Brain microvascular endothelial cell (primary cell): ENCODE results near the gene HLA-G.

ENCODE experiments used
- DNase-seq: peaks from one replicate; pipeline ENCODE4 v3.0.0-alpha.2; 2020
- H3K27ac ChIP-seq: fragments of 250-450 bp; sonication (Bioruptor Pico); 2 replicates; pipeline ENCODE4 v1.5.1; 2020; ENCODE audit warnings: mild to moderate bottlenecking, moderate library complexity
- H3K27me3 ChIP-seq: fragments of 250-450 bp; sonication (Bioruptor Pico); replicated peaks from 2 replicates; pipeline ENCODE4 v1.5.1; 2020; ENCODE audit warnings: mild to moderate bottlenecking
- H3K36me3 ChIP-seq: fragments of 250-450 bp; sonication (Bioruptor Pico); replicated peaks from 2 replicates; pipeline ENCODE4 v1.5.1; 2020; ENCODE audit warnings: mild to moderate bottlenecking
- H3K4me3 ChIP-seq: 2 replicates; pipeline ENCODE4 v1.5.1; 2011; ENCODE audit warnings: low read depth, mild to moderate bottlenecking, control low read depth, low read length, moderate library complexity
- in situ Hi-C: cut with HindIII; loops from 2 replicates; pipeline ENCODE4 v1.10.0; 2017; ENCODE audit warnings: low sequenced_read_pairs, low pct_ligation_motif_present
- TF ChIP-seq, protein P1 (sequence below): IDR thresholded peaks from 2 replicates; pipeline ENCODE4 v1.5.1; 2011; ENCODE audit warnings: low read depth, mild to moderate bottlenecking, moderate library complexity, low read length, control low read depth, inconsistent platforms; ENCODE audit errors: missing control alignments

HLA-G gene

DNA sequence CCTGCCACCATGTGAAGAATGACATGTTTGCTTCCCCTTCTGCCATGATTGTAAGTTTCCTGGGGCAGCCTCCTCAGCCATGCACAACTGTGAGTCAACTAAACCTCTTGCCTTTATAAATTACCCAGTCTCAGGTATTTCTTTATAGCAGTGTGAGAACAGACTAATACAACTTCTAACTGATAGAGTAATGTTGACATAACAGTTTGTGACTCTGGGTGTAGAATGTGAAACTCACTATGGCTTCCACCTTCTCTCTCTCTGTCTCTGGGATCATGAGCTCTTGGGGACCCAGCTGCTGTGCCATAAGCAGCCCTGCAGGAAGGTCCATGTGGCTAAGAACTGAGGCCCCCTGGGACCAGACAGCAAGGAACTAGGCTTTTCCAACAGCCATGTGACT is 3.5 kb upstream of the HLA-G start:
- Histone ChIP-seq H3K36me3 (no peaks in the 10 kb centered on the region), H3K4me3 (no peak overlapping the region), H3K27ac (no peak overlapping the region), H3K27me3 (peaks cover 9% of the 10 kb centered on the region)
- in situ Hi-C loops: no loop called here
- TF ChIP-seq, protein P1, sequence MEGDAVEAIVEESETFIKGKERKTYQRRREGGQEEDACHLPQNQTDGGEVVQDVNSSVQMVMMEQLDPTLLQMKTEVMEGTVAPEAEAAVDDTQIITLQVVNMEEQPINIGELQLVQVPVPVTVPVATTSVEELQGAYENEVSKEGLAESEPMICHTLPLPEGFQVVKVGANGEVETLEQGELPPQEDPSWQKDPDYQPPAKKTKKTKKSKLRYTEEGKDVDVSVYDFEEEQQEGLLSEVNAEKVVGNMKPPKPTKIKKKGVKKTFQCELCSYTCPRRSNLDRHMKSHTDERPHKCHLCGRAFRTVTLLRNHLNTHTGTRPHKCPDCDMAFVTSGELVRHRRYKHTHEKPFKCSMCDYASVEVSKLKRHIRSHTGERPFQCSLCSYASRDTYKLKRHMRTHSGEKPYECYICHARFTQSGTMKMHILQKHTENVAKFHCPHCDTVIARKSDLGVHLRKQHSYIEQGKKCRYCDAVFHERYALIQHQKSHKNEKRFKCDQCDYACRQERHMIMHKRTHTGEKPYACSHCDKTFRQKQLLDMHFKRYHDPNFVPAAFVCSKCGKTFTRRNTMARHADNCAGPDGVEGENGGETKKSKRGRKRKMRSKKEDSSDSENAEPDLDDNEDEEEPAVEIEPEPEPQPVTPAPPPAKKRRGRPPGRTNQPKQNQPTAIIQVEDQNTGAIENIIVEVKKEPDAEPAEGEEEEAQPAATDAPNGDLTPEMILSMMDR: no peak
- DNase-seq: no peak

DNA sequence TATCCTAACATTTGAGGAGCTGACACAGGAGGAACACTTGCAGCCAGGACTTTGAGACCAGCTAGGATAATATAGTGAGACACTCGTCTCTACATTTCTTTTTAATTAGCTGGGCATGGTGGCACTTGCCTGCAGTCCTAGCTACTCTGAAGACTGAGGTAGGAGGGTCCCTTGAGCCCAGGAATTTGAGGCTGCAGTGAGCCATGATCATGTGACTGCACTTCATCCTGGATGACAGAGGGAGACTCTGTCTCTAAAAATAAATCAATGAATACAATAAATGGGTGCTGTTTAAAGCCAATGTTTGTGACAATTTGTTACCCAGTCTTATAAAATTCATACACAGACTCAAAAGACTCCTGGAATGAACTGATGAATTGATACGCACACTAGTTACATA is 1.8 kb upstream of the HLA-G start:
- TF ChIP-seq, protein P1: no peak
- no peak for DNase-seq
- no peak overlapping the region for H3K4me3 ChIP-seq
- in situ Hi-C loops: loop anchor here (25.0 kb wide), 1 partner anchor 89 kb away; no protein-coding TSS in a partner anchor
- no peak overlapping the region for H3K27ac ChIP-seq
- H3K36me3 ChIP-seq: no peaks in the 10 kb centered on the region
- peaks cover 10% of the 10 kb centered on the region for H3K27me3 ChIP-seq

DNA sequence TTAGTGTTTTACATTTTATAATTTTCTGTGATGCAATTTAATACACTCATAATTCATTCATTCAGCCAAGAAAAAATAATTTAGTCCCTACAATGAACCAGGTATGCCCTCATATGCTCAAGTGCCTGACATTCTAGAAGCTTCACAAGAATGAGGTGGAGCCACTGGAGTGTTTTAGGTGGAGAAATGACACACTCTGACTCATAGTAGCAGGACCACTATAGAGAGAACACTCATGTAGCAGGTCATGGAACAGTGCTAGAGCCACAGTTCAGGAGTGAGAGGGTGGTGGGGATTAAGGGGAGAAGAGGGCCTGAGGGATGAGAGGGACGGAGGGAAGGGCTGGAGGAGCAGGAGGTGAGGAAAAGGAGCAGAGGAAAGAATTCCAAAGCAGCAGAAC is 1.4 kb upstream of the HLA-G start:
- Histone ChIP-seq H3K36me3 (no peaks in the 10 kb centered on the region), H3K27me3 (peaks cover 10% of the 10 kb centered on the region), H3K4me3 (no peak overlapping the region), H3K27ac (no peak overlapping the region)
- DNase-seq: no peak
- TF ChIP-seq, protein P1: no peak
- in situ Hi-C loops: loop anchor here (25.0 kb wide), 1 partner anchor 89 kb away; no protein-coding TSS in a partner anchor

DNA sequence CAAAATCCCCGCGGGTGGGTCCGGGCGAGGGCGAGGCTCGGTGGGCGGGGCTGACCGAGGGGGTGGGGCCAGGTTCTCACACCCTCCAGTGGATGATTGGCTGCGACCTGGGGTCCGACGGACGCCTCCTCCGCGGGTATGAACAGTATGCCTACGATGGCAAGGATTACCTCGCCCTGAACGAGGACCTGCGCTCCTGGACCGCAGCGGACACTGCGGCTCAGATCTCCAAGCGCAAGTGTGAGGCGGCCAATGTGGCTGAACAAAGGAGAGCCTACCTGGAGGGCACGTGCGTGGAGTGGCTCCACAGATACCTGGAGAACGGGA is 809 bp downstream of the HLA-G start:
- no peak for DNase-seq
- H3K4me3 ChIP-seq: no peak overlapping the region
- TF ChIP-seq, protein P1: no peak
- no peak overlapping the region for H3K27ac ChIP-seq
- H3K36me3 ChIP-seq: no peaks in the 10 kb centered on the region
- H3K27me3 ChIP-seq: peaks cover 10% of the 10 kb centered on the region
- in situ Hi-C loops: loop anchor here (25.0 kb wide), 1 partner anchor 91 kb away; no protein-coding TSS in a partner anchor

DNA sequence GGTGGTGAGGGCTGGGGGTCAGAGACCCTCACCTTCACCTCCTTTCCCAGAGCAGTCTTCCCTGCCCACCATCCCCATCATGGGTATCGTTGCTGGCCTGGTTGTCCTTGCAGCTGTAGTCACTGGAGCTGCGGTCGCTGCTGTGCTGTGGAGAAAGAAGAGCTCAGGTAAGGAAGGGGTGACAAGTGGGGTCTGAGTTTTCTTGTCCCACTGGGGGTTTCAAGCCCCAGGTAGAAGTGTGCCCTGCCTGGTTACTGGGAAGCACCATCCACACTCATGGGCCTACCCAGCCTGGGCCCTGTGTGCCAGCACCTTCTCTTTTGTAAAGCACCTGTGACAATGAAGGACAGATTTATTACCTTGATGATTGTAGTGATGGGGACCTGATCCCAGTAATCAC is 2.1 kb downstream of the HLA-G start:
- no peak for DNase-seq
- TF ChIP-seq, protein P1: no peak
- in situ Hi-C loops: loop anchor here (25.0 kb wide), 1 partner anchor 92 kb away; no protein-coding TSS in a partner anchor
- Histone ChIP-seq H3K36me3 (no peaks in the 10 kb centered on the region), H3K27ac (no peak overlapping the region), H3K27me3 (peaks cover 10% of the 10 kb centered on the region), H3K4me3 (no peak overlapping the region)

DNA sequence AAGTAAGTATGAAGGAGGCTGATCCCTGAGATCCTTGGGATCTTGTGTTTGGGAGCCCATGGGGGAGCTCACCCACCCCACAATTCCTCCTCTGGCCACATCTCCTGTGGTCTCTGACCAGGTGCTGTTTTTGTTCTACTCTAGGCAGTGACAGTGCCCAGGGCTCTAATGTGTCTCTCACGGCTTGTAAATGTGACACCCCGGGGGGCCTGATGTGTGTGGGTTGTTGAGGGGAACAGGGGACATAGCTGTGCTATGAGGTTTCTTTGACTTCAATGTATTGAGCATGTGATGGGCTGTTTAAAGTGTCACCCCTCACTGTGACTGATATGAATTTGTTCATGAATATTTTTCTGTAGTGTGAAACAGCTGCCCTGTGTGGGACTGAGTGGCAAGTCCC is 2.8 kb downstream of the HLA-G start:
- H3K27ac ChIP-seq: no peak overlapping the region
- peaks cover 10% of the 10 kb centered on the region for H3K27me3 ChIP-seq
- TF ChIP-seq, protein P1: no peak
- no peak overlapping the region for H3K4me3 ChIP-seq
- DNase-seq: no peak
- in situ Hi-C loops: loop anchor here (25.0 kb wide), 1 partner anchor 93 kb away; no protein-coding TSS in a partner anchor
- H3K36me3 ChIP-seq: no peaks in the 10 kb centered on the region
